Mesendoderm (in vitro differentiated cells): ENCODE results near the gene HGS.

Experiments used
- DNase-seq: peaks from one replicate; pipeline ENCODE4 v3.0.0; 2013
- H2AK5ac ChIP-seq: 2 replicates; pipeline ENCODE4 v1.6.1; 2013; ENCODE audit warnings: low read length, inconsistent platforms
- H2BK120ac ChIP-seq: 2 replicates; pipeline ENCODE4 v1.6.1; 2013; ENCODE audit warnings: low read depth, mild to moderate bottlenecking, low read length, moderate library complexity, mixed read lengths
- H2BK15ac ChIP-seq: replicated peaks from 2 replicates; pipeline ENCODE4 v1.6.1; 2013; ENCODE audit warnings: low read depth, mild to moderate bottlenecking, moderate library complexity
- H2BK5ac ChIP-seq: 2 replicates; pipeline ENCODE4 v1.6.1; 2013; ENCODE audit warnings: low read length, inconsistent platforms
- H3K18ac ChIP-seq: 2 replicates; pipeline ENCODE4 v1.6.1; 2013; ENCODE audit warnings: mild to moderate bottlenecking, low read length, mixed read lengths
- H3K23ac ChIP-seq: one replicate; pipeline ENCODE4 v1.6.1; 2013; ENCODE audit warnings: low read length
- H3K27ac ChIP-seq: 2 replicates; pipeline ENCODE4 v1.5.1; 2013; ENCODE audit warnings: low read depth, mild to moderate bottlenecking, inconsistent platforms, low read length, moderate library complexity
- H3K27me3 ChIP-seq: 2 replicates; pipeline ENCODE4 v1.6.1; 2013; ENCODE audit warnings: low read length, control low read depth, mild to moderate bottlenecking, inconsistent platforms; ENCODE audit not compliant: insufficient read depth, poor library complexity
- H3K36me3 ChIP-seq: 2 replicates; pipeline ENCODE4 v1.6.1; 2013; ENCODE audit warnings: low read length, inconsistent platforms; ENCODE audit not compliant: control insufficient read depth, insufficient read depth
- H3K4ac ChIP-seq: one replicate; pipeline ENCODE4 v1.6.1; 2013; ENCODE audit warnings: low read depth, mild to moderate bottlenecking, low read length, moderate library complexity
- H3K4me1 ChIP-seq: 2 replicates; pipeline ENCODE4 v1.6.1; 2013; ENCODE audit warnings: low read depth, low read length, inconsistent platforms; ENCODE audit not compliant: control insufficient read depth
- H3K4me2 ChIP-seq: 2 replicates; pipeline ENCODE4 v1.6.1; 2013; ENCODE audit warnings: low read length
- H3K4me3 ChIP-seq: 2 replicates; pipeline ENCODE4 v1.5.1; 2013; ENCODE audit warnings: mild to moderate bottlenecking, low read length
- H3K56ac ChIP-seq: one replicate; pipeline ENCODE4 v1.6.1; 2013; ENCODE audit warnings: low read length
- H3K79me1 ChIP-seq: 2 replicates; pipeline ENCODE4 v1.6.1; 2013; ENCODE audit warnings: low read length, inconsistent platforms
- H3K79me2 ChIP-seq: 2 replicates; pipeline ENCODE4 v1.6.1; 2013; ENCODE audit warnings: mild to moderate bottlenecking, low read length; ENCODE audit not compliant: control insufficient read depth, insufficient read depth
- H3K9ac ChIP-seq: 2 replicates; pipeline ENCODE4 v1.6.1; 2013; ENCODE audit warnings: low read length, inconsistent platforms
- H4K5ac ChIP-seq: one replicate; pipeline ENCODE4 v1.6.1; 2013; ENCODE audit warnings: low read length
- H4K8ac ChIP-seq: one replicate; pipeline ENCODE4 v1.6.1; 2013; ENCODE audit warnings: low read depth, mild to moderate bottlenecking, control low read depth, low read length, moderate library complexity
- WGBS: extraction: QIAGEN DNeasy Blood & Tissue Kit; methylation state at CpG from one replicate; pipeline ENCODE4 v1.1.7; 2013; ENCODE audit warnings: low lambda C conversion rate, missing lambda C conversion rate; ENCODE audit not compliant: insufficient coverage; ENCODE audit errors: extremely low coverage; 5-methylcytosine and 5-hydroxymethylcytosine counted together

HGS gene

GRCh38 chr17:81705518-81706231, 21.9 kb downstream of the HGS start:
- Histone ChIP-seq H3K4me3 (no peak overlapping the region), H3K4me1 (peaks cover under 1% of the 10 kb centered on the region), H3K18ac (no peak overlapping the region), H3K23ac (no peak overlapping the region), H2BK15ac (no peak overlapping the region), H2BK120ac (no peak overlapping the region), H3K4me2 (no peak overlapping the region), H3K79me1 (peaks cover 11% of the 10 kb centered on the region), H4K5ac (no peak overlapping the region), H3K36me3 (peaks cover 5% of the 10 kb centered on the region), H3K56ac (no peak overlapping the region), H3K27me3 (no peaks in the 10 kb centered on the region), H3K4ac (no peak overlapping the region), H3K79me2 (peaks cover 34% of the 10 kb centered on the region), H2AK5ac (no peak overlapping the region), H3K27ac (no peak overlapping the region), H4K8ac (no peak overlapping the region), H2BK5ac (no peak overlapping the region), H3K9ac (no peak overlapping the region)
- no peak for DNase-seq
- WGBS: no CpG with 5 or more reads among the region's 30 CpGs

GRCh38 chr17:81706232-81706611, 22.4 kb downstream of the HGS start:
- H3K23ac ChIP-seq: no peak overlapping the region
- no peak overlapping the region for H2BK5ac ChIP-seq
- H4K8ac ChIP-seq: no peak overlapping the region
- H3K36me3 ChIP-seq: peaks cover 1% of the 10 kb centered on the region
- peaks cover 4% of the 10 kb centered on the region for H3K4me1 ChIP-seq
- no peak for DNase-seq
- H3K9ac ChIP-seq: no peak overlapping the region
- H3K79me1 ChIP-seq: peaks cover 8% of the 10 kb centered on the region
- no peak overlapping the region for H3K4me3 ChIP-seq
- H3K79me2 ChIP-seq: peaks cover 28% of the 10 kb centered on the region
- H3K4ac ChIP-seq: no peak overlapping the region
- no peak overlapping the region for H2BK120ac ChIP-seq
- no CpG with 5 or more reads among the region's 17 CpGs for WGBS
- H3K4me2 ChIP-seq: no peak overlapping the region
- H2BK15ac ChIP-seq: no peak overlapping the region
- no peak overlapping the region for H2AK5ac ChIP-seq
- H4K5ac ChIP-seq: no peak overlapping the region
- H3K56ac ChIP-seq: no peak overlapping the region
- H3K18ac ChIP-seq: no peak overlapping the region
- no peaks in the 10 kb centered on the region for H3K27me3 ChIP-seq
- no peak overlapping the region for H3K27ac ChIP-seq

GRCh38 chr17:81706757-81707624, 23.2 kb downstream of the HGS start:
- no peak overlapping the region for H3K23ac ChIP-seq
- no peak overlapping the region for H3K56ac ChIP-seq
- H3K18ac ChIP-seq: no peak overlapping the region
- no peak overlapping the region for H3K9ac ChIP-seq
- no peak overlapping the region for H2BK15ac ChIP-seq
- H3K4me1 ChIP-seq: peaks cover 4% of the 10 kb centered on the region
- H4K8ac ChIP-seq: no peak overlapping the region
- peaks cover 1% of the 10 kb centered on the region for H3K36me3 ChIP-seq
- no peak overlapping the region for H3K4me3 ChIP-seq
- H3K79me2 ChIP-seq: peaks cover 22% of the 10 kb centered on the region
- no peak overlapping the region for H2BK5ac ChIP-seq
- no peak overlapping the region for H4K5ac ChIP-seq
- no peak overlapping the region for H2BK120ac ChIP-seq
- H3K79me1 ChIP-seq: peaks cover 8% of the 10 kb centered on the region
- no CpG with 5 or more reads among the region's 54 CpGs for WGBS
- H3K27me3 ChIP-seq: no peaks in the 10 kb centered on the region
- DNase-seq: no peak
- H3K4ac ChIP-seq: no peak overlapping the region
- no peak overlapping the region for H2AK5ac ChIP-seq
- H3K27ac ChIP-seq: no peak overlapping the region
- no peak overlapping the region for H3K4me2 ChIP-seq

GRCh38 chr17:81707725-81708646, 24.2 kb downstream of the HGS start:
- Histone ChIP-seq H3K23ac (no peak overlapping the region), H3K4me2 (no peak overlapping the region), H2BK120ac (no peak overlapping the region), H3K9ac (no peak overlapping the region), H4K5ac (no peak overlapping the region), H2BK15ac (no peak overlapping the region), H3K36me3 (peaks cover 1% of the 10 kb centered on the region), H3K27ac (no peak overlapping the region), H2BK5ac (no peak overlapping the region), H3K79me1 (peaks cover 11% of the 10 kb centered on the region), H3K27me3 (no peaks in the 10 kb centered on the region), H3K18ac (no peak overlapping the region), H3K4me1 (peaks cover 6% of the 10 kb centered on the region), H3K79me2 (peaks cover 15% of the 10 kb centered on the region), H3K4ac (no peak overlapping the region), H3K56ac (no peak overlapping the region), H4K8ac (no peak overlapping the region), H2AK5ac (no peak overlapping the region), H3K4me3 (no peak overlapping the region)
- no CpG with 5 or more reads among the region's 25 CpGs for WGBS
- DNase-seq: no peak

- peaks cover 10% of the 10 kb centered on the region for H3K79me2 ChIP-seq
- H3K27ac ChIP-seq: no peak overlapping the region
- peaks cover 1% of the 10 kb centered on the region for H3K36me3 ChIP-seq
- H3K79me1 ChIP-seq: peaks cover 11% of the 10 kb centered on the region
- no peak overlapping the region for H3K9ac ChIP-seq
- no CpG with 5 or more reads among the region's 17 CpGs for WGBS
- H3K23ac ChIP-seq: no peak overlapping the region
- H3K4ac ChIP-seq: no peak overlapping the region
- H2BK15ac ChIP-seq: no peak overlapping the region
- H3K27me3 ChIP-seq: no peaks in the 10 kb centered on the region
- H4K8ac ChIP-seq: no peak overlapping the region
- no peak overlapping the region for H3K56ac ChIP-seq
- no peak overlapping the region for H4K5ac ChIP-seq
- DNase-seq: no peak
- no peak overlapping the region for H2BK5ac ChIP-seq
- H3K4me3 ChIP-seq: no peak overlapping the region
- H2AK5ac ChIP-seq: no peak overlapping the region
- peaks cover 6% of the 10 kb centered on the region for H3K4me1 ChIP-seq
- H3K18ac ChIP-seq: no peak overlapping the region
- no peak overlapping the region for H3K4me2 ChIP-seq
- H2BK120ac ChIP-seq: no peak overlapping the region
These were observed 25.0 kb downstream of the HGS start for GRCh38 chr17:81708739-81709185.
